ENCODE measurements around the gene MBLAC2. TPM values are rescaled to one million over a fixed set of nuclear protein-coding genes. Genes with fewer than 3 reads are reported as not detected.
A peak's percentile ranks its signal among the peaks of the same experiment; 100 is the strongest.

Gene MBLAC2
- total RNA-seq, 1 donor from 2014 or later: 6.2 TPM

GRCh38 chr5:90477073-90477472, 2.5 kb upstream of the MBLAC2 start:
- peaks cover 3% of the 10 kb centered on the region for H3K27me3 Mint-ChIP-seq
- no peak overlapping the region for H3K27ac Mint-ChIP-seq
- H3K4me1 Mint-ChIP-seq (ENCODE audit: unreplicated experiment): peaks cover 24% of the 10 kb centered on the region
- no peaks in the 10 kb centered on the region for H3K9me3 Mint-ChIP-seq
- no peaks in the 10 kb centered on the region for H3K36me3 Mint-ChIP-seq
- no peak for TF ChIP-seq CTCF (conservative IDR thresholded peaks at IDR 0.05)
- H3K4me3 Mint-ChIP-seq: no peak overlapping the region
- no peak for DNase-seq (ENCODE audit: extremely low spot score, unreplicated experiment)

GRCh38 chr5:90476391-90476790, 1.8 kb upstream of the MBLAC2 start:
- Mint-ChIP-seq H3K27ac (no peak overlapping the region), H3K36me3 (no peaks in the 10 kb centered on the region), H3K4me1 (ENCODE audit: unreplicated experiment) (peaks cover 24% of the 10 kb centered on the region), H3K27me3 (peaks cover 3% of the 10 kb centered on the region), H3K4me3 (peak overlapping the region; percentile 6), H3K9me3 (no peaks in the 10 kb centered on the region)
- DNase-seq (ENCODE audit: extremely low spot score, unreplicated experiment): no peak
- no peak for TF ChIP-seq CTCF (conservative IDR thresholded peaks at IDR 0.05)

DNA sequence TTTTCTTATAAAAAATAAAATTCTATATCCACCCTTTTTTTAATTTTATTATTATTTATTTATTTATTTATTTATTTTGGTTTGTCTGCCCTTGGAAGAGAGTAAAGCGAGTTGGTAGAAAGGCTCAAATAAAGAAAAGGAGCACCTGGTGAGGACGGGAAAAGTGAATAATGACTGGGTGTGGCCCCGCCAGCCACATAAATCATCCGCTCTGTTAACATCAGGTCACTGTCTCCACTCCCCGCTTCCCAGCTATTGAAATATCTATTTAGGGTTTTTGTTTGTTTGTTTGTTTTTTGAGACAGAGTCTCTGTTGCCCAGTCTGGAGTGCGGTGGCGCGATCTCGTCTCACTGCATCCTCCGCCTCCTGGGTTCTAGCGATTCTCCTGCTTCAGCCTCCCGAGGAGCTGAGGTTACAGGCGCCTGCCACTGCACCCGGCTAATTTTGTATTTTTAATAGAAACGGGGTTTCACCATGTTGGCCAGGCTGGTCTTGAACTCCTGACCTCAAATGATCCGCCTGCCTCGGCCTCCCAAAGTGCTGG, 937 bp upstream of the MBLAC2 start:
- Mint-ChIP-seq H3K27me3 (peaks cover 3% of the 10 kb centered on the region), H3K36me3 (no peaks in the 10 kb centered on the region), H3K9me3 (no peaks in the 10 kb centered on the region), H3K27ac (no peak overlapping the region), H3K4me3 (peak overlapping the region; percentile 97), H3K4me1 (ENCODE audit: unreplicated experiment) (peaks cover 24% of the 10 kb centered on the region)
- TF ChIP-seq CTCF (conservative IDR thresholded peaks at IDR 0.05): no peak
- no peak for DNase-seq (ENCODE audit: extremely low spot score, unreplicated experiment)

GRCh38 chr5:90473396-90474234, 956 bp downstream of the MBLAC2 start:
- Mint-ChIP-seq H3K36me3 (peaks cover 10% of the 10 kb centered on the region), H3K27ac (peak overlapping the region; percentile 88), H3K9me3 (peaks cover 3% of the 10 kb centered on the region), H3K4me1 (ENCODE audit: unreplicated experiment) (peaks cover 24% of the 10 kb centered on the region), H3K4me3 (peak overlapping the region; percentile 97), H3K27me3 (peaks cover 3% of the 10 kb centered on the region)
- no peak for TF ChIP-seq CTCF (conservative IDR thresholded peaks at IDR 0.05)
- peak; percentile 70 for DNase-seq (ENCODE audit: extremely low spot score, unreplicated experiment)

DNA sequence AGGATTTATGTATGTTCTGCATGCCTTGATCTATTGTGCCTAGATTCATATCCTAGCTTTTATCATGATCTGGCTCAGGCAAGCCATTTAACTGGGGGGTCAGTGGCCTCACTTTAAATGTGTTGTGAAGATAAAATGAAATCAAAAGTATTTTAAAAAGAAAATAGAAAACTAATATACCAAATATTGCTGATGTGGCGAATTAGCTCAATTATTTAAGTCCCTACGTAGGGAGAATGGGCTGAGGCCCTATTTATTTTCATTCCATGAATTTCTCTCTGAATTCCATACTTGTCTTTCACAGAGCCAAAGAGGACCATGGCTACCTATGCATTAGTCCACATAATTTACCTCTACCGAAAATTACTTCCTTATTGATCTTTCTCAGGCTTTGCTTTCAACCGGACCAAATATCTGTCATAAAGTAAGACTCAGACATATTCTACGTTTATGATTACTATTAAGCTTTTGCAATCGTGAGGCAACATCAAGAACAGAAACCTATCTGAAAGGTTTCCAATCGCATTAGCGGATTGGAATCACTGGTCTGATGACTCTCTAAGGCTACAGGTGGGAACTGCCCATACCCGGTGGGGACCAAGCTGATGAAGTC, 1.7 kb downstream of the MBLAC2 start:
- peak overlapping the region; percentile 97 for H3K4me3 Mint-ChIP-seq
- peaks cover 24% of the 10 kb centered on the region for H3K4me1 Mint-ChIP-seq (ENCODE audit: unreplicated experiment)
- no peak for TF ChIP-seq CTCF (conservative IDR thresholded peaks at IDR 0.05)
- peaks cover 17% of the 10 kb centered on the region for H3K36me3 Mint-ChIP-seq
- H3K9me3 Mint-ChIP-seq: peaks cover 10% of the 10 kb centered on the region
- peak overlapping the region; percentile 78 for H3K27ac Mint-ChIP-seq
- DNase-seq (ENCODE audit: extremely low spot score, unreplicated experiment): no peak
- H3K27me3 Mint-ChIP-seq: peaks cover 3% of the 10 kb centered on the region

All from type B pancreatic cell (in vitro differentiated cells).